Measurements from ENCODE around the gene EDA.

DNA sequence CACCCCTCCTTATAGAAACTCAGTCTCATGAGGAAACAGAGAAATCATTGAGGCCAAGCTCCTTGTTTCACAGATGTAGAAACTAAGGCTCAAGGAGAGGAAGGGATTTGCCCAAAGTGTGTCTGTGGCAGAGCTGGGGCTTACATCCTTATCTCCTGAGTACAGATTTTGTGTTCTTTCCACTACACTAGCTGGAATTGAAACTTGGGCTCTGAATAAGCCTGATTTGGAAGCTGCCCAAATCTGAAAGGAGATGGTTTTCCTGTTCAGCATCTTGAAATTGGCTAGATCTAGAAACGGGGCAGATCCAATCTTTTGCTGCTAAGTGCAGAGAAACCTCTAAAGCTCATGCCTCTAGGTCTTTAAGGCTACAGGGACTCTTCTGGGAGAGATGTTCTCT is 409.6 kb downstream of the EDA start:
- TF ChIP-seq CTCF (IDR thresholded peaks at IDR 0.05) (no peak), POLR2A (IDR thresholded peaks at IDR 0.05) (no peak)

Data from thyroid gland (tissue), 4 donors.